Stimulated activated naive CD8-positive, alpha-beta T cell treated with anti-CD3 and anti-CD28 coated beads, Interleukin-15, Interleukin-2, amounts not matched to agents 100 U/mL and 50 U/mL, for 24 hours (primary cell): Measurements from ENCODE around the gene PCDHGB1.
"Not testable (repeated sequence)": the region's sequence is repeated elsewhere in the genome, so short reads cannot be mapped to it uniquely, and the experiment has no call there.

Source experiments
- ATAC-seq: fragments of 150-1000 bp; cut with Tn5 transposase; one replicate; pipeline ENCODE4 v1.10.0; 2021
- DNase-seq: peaks from one replicate; pipeline ENCODE4 v3.0.0; 2021

The PCDHGB1 gene

GRCh38 chr5:141383345-141383744, 33.4 kb downstream of the PCDHGB1 start:
- DNase-seq (no peak), ATAC-seq (no peak)

DNA sequence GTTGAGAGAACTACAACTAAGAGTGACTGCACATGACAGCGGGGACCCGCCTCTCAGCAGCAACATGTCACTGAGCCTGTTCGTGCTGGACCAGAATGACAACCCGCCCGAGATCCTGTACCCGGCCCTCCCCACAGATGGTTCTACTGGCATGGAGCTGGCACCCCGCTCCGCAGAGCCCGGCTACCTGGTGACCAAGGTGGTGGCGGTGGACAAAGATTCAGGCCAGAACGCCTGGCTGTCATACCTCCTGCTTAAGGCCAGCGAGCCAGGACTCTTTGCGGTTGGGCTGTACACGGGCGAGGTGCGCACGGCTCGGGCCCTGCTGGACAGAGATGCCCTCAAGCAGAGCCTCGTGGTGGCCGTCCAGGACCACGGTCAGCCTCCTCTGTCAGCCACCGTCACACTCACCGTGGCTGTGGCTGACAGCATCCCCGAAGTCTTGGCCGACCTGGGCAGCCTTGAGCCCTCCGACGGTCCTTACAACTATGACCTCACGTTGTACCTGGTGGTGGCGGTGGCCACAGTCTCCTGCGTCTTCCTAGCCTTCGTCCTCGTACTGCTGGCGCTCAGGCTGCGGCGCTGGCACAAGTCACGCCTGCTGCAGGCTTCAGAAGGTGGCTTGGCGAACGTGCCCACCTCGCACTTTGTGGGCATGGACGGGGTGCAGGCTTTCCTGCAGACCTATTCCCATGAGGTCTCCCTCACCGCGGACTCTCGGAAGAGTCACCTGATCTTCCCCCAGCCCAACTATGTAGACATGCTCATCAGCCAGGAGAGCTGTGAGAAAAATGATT, 34.8 kb downstream of the PCDHGB1 start:
- ATAC-seq (no peak), DNase-seq (no peak)

GRCh38 chr5:141387557-141388311, 37.8 kb downstream of the PCDHGB1 start, which contains the start of gene PCDHGB4:
TSS of gene PCDHGB4 (plus strand) at chr5:141387698. CDS start at chr5:141387885, 187 bp downstream.
- DNase-seq (peak; percentile 19), ATAC-seq (peak; percentile 23)

DNA sequence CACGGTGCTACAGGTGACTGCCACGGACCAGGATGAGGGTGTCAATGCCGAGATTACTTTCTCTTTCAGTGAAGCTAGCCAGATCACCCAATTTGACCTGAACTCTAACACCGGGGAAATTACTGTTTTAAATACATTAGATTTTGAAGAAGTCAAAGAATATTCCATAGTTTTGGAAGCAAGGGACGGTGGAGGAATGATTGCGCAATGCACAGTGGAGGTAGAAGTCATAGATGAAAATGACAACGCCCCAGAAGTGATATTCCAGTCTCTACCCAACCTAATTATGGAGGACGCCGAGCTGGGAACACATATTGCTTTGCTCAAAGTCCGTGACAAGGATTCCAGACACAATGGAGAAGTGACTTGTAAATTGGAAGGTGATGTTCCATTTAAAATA, 38.8 kb downstream of the PCDHGB1 start:
- ATAC-seq (no peak), DNase-seq (no peak)

GRCh38 chr5:141389153-141390042, 39.5 kb downstream of the PCDHGB1 start:
- no peak for DNase-seq
- ATAC-seq, result no peak

GRCh38 chr5:141392429-141393198, 42.7 kb downstream of the PCDHGB1 start, which contains the start of gene PCDHGA8:
TSS of gene PCDHGA8 (plus strand) at chr5:141392633. CDS start at chr5:141392814, 181 bp downstream.
- no peak for DNase-seq

GRCh38 chr5:141393267-141393666, 43.4 kb downstream of the PCDHGB1 start:
- no peak for DNase-seq
- no peak for ATAC-seq

More at GRCh38 chr5:141392429-141393198, 42.7 kb downstream of the PCDHGB1 start, which contains the start of gene PCDHGA8:
- no peak for ATAC-seq

- not testable (repeated sequence) for DNase-seq
Measured at GRCh38 chr5:141394401-141395187, 44.7 kb downstream of the PCDHGB1 start.

GRCh38 chr5:141397756-141398551, 48.1 kb downstream of the PCDHGB1 start, which contains the start of gene PCDHGB5:
TSS of gene PCDHGB5 (plus strand) at chr5:141397947. CDS start at chr5:141398128, 181 bp downstream.
- DNase-seq, result peak; percentile 43
- ATAC-seq, result not testable (repeated sequence)

More at GRCh38 chr5:141394401-141395187, 44.7 kb downstream of the PCDHGB1 start:
- not testable (repeated sequence) for ATAC-seq

- DNase-seq (no peak), ATAC-seq (no peak)
Measured at GRCh38 chr5:141398608-141399007, 48.7 kb downstream of the PCDHGB1 start.

- ATAC-seq (no peak), DNase-seq (no peak)
Measured at GRCh38 chr5:141399555-141400258, 49.8 kb downstream of the PCDHGB1 start.
